WERI-Rb-1 (cell line): ENCODE measurements around the gene XAGE3.
"Not testable (repeated sequence)": the region's sequence is repeated elsewhere in the genome, so short reads cannot be mapped to it uniquely, and the experiment has no call there.

Experiments used
- DNase-seq: peaks from one replicate; pipeline ENCODE4 v3.0.0-alpha.2; 2020
- H3K27ac ChIP-seq: fragments of 250-450 bp; sonication (Bioruptor Pico); 2 replicates; pipeline ENCODE4 v1.5.1; 2020; ENCODE audit warnings: mild to moderate bottlenecking, moderate library complexity
- H3K27me3 ChIP-seq: fragments of 250-450 bp; sonication (Bioruptor Pico); 2 replicates; pipeline ENCODE4 v1.5.1; 2021; ENCODE audit warnings: mild to moderate bottlenecking, low read depth, moderate library complexity; ENCODE audit not compliant: insufficient read depth, severe bottlenecking
- H3K36me3 ChIP-seq: fragments of 250-450 bp; sonication (Bioruptor Pico); 2 replicates; pipeline ENCODE4 v1.5.1; 2020; ENCODE audit warnings: mild to moderate bottlenecking, moderate library complexity
- H3K4me3 ChIP-seq: 2 replicates; pipeline ENCODE4 v1.5.1; 2011; ENCODE audit warnings: low read depth, mild to moderate bottlenecking, control low read depth, low read length
- H3K9me3 ChIP-seq: fragments of 250-450 bp; sonication (Bioruptor Pico); 2 replicates; pipeline ENCODE4 v1.5.1; 2021; ENCODE audit warnings: mild to moderate bottlenecking, moderate library complexity; ENCODE audit not compliant: severe bottlenecking
- TF ChIP-seq, protein P1 (sequence below): IDR thresholded peaks from 2 replicates; pipeline ENCODE4 v1.5.1; 2011; ENCODE audit warnings: low read depth, mild to moderate bottlenecking, control low read depth, inconsistent platforms, low read length

The XAGE3 gene

GRCh38 chrX:52875436-52875835 is 7.6 kb upstream of the XAGE3 start:
- not testable (repeated sequence) for H3K36me3 ChIP-seq, H3K27ac ChIP-seq, H3K9me3 ChIP-seq, H3K4me3 ChIP-seq, DNase-seq
- peaks cover 20% of the 10 kb centered on the region for H3K27me3 ChIP-seq

DNA sequence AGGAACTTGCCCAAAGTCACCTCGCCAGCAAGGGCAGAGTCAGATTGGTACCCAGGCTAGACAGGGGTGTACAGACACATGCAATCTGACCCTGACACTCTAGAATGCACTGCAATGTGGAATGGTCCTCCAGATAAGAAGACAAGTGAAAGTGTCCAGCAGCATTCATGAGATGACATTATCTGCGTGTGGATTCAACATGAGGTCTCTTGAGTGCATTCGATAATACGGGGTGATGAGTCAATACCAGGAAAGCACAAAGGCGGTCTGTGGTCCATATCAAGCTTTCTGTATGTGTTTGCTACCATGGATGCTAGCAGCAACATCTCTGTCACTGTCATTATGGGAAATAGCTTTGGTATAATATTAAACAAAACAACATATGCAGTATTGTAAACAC is 6.8 kb upstream of the XAGE3 start:
- no peak overlapping the region for H3K27ac ChIP-seq
- DNase-seq: no peak
- TF ChIP-seq, protein P1, sequence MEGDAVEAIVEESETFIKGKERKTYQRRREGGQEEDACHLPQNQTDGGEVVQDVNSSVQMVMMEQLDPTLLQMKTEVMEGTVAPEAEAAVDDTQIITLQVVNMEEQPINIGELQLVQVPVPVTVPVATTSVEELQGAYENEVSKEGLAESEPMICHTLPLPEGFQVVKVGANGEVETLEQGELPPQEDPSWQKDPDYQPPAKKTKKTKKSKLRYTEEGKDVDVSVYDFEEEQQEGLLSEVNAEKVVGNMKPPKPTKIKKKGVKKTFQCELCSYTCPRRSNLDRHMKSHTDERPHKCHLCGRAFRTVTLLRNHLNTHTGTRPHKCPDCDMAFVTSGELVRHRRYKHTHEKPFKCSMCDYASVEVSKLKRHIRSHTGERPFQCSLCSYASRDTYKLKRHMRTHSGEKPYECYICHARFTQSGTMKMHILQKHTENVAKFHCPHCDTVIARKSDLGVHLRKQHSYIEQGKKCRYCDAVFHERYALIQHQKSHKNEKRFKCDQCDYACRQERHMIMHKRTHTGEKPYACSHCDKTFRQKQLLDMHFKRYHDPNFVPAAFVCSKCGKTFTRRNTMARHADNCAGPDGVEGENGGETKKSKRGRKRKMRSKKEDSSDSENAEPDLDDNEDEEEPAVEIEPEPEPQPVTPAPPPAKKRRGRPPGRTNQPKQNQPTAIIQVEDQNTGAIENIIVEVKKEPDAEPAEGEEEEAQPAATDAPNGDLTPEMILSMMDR: no peak
- H3K27me3 ChIP-seq: peaks cover 20% of the 10 kb centered on the region
- no peaks in the 10 kb centered on the region for H3K9me3 ChIP-seq
- no peak overlapping the region for H3K4me3 ChIP-seq
- H3K36me3 ChIP-seq: no peaks in the 10 kb centered on the region

- peaks cover 23% of the 10 kb centered on the region for H3K27me3 ChIP-seq
- not testable (repeated sequence) for H3K36me3 ChIP-seq, H3K9me3 ChIP-seq, H3K27ac ChIP-seq, H3K4me3 ChIP-seq, DNase-seq
Measured at GRCh38 chrX:52873825-52874224, 5.9 kb upstream of the XAGE3 start.

DNA sequence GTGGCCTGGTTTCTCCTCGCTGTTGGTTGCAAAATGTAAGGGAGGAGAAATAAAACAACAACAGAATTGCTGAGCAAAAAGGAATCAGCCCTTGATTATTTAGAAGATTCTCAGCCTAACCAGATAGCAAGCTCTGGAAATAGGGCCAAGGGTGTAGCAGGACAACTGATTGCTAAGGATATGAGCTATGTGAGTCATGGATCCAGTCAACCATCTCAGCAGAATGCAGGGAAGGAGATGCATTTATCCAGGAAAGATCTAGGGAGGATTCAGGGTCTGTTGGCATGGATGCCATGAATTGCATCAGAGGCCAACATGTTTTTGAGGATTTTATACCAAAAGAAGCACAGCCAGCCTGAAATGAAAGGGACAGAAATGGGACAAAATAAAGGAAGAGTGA is 2.2 kb upstream of the XAGE3 start:
- Histone ChIP-seq H3K9me3 (no peaks in the 10 kb centered on the region), H3K27ac (no peak overlapping the region), H3K27me3 (peaks cover 27% of the 10 kb centered on the region), H3K36me3 (no peaks in the 10 kb centered on the region), H3K4me3 (no peak overlapping the region)
- no peak for DNase-seq
- TF ChIP-seq, protein P1: no peak

- Histone ChIP-seq H3K27ac (no peak overlapping the region), H3K4me3 (no peak overlapping the region), H3K36me3 (no peaks in the 10 kb centered on the region), H3K27me3 (peaks cover 36% of the 10 kb centered on the region), H3K9me3 (no peaks in the 10 kb centered on the region)
- TF ChIP-seq, protein P1: no peak
- DNase-seq: no peak
Measured at GRCh38 chrX:52865343-52865998, 2.4 kb downstream of the XAGE3 start.

GRCh38 chrX:52856991-52857525 is 10.8 kb downstream of the XAGE3 start:
- not testable (repeated sequence) for H3K36me3 ChIP-seq, H3K27ac ChIP-seq, H3K4me3 ChIP-seq, H3K9me3 ChIP-seq, DNase-seq
- H3K27me3 ChIP-seq: peaks cover 18% of the 10 kb centered on the region

- H3K36me3 ChIP-seq: no peaks in the 10 kb centered on the region
- DNase-seq: no peak
- TF ChIP-seq, protein P1: no peak
- H3K4me3 ChIP-seq: no peak overlapping the region
- H3K9me3 ChIP-seq: no peaks in the 10 kb centered on the region
- H3K27ac ChIP-seq: no peak overlapping the region
- H3K27me3 ChIP-seq: peaks cover 35% of the 10 kb centered on the region
Measured at GRCh38 chrX:52852110-52852860, 15.6 kb downstream of the XAGE3 start.

GRCh38 chrX:52843619-52844018 is 24.3 kb downstream of the XAGE3 start:
- not testable (repeated sequence) for H3K4me3 ChIP-seq, H3K36me3 ChIP-seq, H3K27me3 ChIP-seq, H3K9me3 ChIP-seq, H3K27ac ChIP-seq, DNase-seq
